Cerebellar cortex (tissue), 1 donor: ENCODE results near the gene SMYD3.
"Not testable (repeated sequence)": the region's sequence is repeated elsewhere in the genome, so short reads cannot be mapped to it uniquely, and the experiment has no call there.

Experiments used
- DNase-seq: peaks from one replicate; pipeline ENCODE4 v3.0.0-alpha.2; 2015; ENCODE audit warnings: low spot score

Gene SMYD3

DNA sequence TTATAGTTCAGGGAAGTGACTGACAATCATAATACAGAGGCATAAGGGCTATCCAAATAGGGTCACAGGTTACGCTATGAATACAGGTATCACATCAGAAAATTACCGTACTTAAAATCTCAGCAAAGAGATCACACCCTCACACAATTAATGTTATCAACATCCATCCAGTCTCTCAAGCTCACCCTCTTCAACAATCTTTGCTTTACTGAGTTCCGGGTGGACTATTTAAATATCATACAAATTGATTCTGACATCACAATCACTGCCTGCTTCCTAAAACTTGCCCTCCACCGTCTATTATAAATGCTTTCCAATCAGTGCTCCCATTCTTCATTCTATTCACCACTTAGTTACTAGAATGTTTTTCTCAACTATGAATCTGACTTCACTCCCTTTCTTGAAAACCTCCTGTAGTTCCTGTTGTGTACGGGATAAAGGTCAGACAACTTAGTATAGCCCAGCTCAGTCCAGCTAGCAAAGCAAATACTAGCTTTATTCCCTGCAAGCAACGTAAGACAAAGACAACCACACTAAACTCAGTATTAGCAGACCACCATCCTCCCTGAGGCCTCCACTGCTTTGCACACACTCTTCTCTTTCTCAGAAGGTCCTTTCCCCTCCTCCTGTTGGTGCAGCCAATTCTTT lies 398.7 kb downstream of the SMYD3 start:
- DNase-seq, result no peak

DNA sequence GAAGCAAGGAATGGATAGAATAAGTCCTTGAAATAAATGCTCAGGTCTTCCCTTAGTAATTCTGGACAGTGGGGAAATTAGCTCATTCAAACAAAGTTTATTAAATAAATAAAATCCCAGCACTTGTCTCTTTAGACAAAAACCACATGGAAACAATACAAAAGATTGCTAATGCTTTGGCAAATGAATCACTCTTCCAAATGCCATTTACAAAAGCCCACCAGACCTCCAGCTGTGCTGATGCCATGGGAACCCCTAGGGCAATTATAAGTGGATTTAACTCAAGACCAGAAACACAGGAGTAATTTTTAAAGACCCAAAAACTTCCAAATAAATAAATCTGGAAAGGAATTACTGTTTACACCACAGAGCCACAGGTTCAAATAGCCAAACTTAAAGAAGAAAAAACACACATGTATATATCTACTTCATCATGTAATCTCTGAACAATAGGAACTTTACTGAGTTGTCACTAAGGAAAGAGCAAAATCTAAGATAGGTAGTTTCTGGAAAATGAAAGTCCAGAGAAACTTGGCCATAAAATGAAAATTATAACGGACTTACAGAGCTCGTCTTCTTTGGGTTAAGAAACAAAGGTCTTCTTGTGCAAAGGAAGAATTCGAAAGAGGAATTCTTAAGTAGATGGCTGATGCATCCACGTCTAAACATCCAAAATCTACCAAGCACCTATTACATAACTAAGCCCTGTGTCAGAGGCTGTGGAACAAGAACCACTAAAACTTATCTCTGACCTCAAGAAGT lies 399.4 kb downstream of the SMYD3 start:
- DNase-seq, result no peak

DNA sequence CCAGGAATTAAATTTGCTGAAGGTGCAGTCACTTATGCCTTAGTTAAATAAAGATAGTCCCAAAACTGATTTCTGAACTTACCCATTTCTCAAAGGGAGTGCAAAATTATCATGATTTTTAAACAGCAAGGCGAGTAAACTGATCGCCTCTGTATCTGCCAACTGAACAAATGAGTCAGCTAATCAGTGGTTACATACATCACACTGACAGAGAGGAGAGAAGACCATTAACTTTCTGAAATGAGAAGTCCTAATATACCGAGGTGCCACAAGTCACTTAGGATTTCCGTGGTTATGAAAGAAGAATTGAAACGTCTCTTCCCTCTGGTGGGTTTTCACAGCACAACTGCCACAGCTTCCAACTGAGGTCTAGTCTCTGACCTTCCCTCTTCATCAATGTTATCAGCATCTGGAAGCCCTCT lies 400.7 kb downstream of the SMYD3 start:
- no peak for DNase-seq

DNA sequence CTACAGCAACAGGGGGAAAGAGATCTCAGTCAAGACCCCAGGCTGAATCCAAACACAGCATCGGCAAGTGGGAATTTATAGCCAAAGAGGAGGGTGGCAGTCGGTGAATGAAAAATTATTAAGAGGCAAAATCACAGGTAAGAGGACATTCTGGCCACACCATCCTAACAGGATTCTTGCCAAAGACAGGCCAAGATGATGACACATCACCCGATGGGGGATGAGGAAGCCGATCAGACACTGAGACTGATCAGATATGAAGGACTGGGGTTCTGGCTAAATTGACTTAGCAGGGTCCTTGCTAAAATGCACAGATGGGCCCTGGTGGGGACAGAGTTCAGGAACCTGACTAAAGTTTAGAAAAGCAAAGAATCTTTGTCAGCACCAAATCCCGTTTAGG lies 402.2 kb downstream of the SMYD3 start:
- no peak for DNase-seq

DNA sequence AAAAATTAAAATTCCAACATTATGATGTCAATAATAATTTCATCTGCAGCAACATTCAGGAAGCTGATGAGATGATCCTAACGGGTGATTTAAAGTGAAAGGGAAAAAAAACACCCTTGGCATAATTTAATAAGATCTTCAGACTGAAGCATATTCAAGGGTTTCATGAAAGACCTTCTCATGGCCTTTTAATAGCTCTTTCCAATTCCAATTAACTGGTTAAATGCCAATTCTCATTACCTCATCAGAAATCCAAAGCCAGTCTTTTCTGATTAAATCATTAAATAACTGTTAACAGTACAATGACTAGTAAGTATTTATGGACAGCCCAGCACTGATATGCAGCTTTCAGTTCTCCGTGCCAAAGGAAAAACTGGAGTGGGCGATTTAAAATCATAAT lies 407.5 kb downstream of the SMYD3 start:
- no peak for DNase-seq

DNA sequence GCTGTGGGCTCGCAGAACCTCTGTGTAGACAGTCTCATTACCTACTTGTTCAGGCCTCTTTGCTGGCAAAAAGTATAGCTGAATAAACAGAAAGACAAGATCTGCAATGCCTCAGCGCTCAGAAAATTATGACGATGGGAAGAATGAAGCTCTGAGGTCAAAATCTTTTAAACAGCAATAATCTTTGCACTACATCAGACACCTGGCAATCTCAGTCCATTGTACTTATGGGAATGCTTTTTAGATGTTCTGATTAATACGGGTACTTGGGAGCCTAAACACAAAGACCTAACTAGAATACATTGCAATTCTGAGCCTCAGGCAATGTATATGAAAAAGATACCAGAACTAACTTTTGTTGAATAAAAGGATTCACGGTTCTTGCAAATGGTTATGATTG lies 410.7 kb downstream of the SMYD3 start:
- no peak for DNase-seq

DNA sequence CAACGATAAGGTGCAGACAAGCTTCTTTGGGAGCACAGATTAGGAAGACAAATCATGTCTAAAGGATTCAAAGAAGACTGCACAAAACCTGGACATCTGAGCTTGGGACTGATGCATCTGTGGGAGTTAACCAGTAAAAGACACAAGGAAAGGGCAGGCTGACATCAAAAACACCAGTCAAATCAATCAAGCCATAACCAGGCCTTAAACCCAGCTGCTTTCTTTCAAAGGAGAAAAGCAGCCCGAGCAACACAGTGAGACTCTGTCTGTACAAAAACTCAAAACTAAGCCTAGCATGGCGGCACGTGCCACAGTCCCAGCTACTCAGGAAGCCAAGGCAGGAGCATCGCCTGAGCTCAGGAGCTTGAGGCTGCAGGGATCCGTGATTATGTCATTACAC lies 411.6 kb downstream of the SMYD3 start:
- no peak for DNase-seq

DNA sequence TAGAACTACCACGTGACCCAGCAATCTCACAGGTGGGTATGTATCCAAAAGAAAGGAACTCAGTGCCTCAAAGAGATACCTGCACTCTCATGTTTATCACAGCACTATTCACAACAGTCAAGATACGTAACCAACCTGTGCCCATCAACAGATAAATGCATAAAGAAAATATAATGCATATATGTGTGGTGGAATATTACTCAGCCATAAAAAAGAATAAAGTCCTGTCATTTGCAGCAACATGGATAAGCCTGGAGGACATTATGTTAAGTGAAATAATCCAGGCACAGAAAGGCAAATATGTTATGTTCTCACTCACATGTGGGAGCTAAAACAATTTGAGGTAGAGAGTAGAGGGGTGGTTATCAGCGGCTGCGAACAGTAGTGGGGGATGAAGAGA lies 413.8 kb downstream of the SMYD3 start:
- no peak for DNase-seq

DNA sequence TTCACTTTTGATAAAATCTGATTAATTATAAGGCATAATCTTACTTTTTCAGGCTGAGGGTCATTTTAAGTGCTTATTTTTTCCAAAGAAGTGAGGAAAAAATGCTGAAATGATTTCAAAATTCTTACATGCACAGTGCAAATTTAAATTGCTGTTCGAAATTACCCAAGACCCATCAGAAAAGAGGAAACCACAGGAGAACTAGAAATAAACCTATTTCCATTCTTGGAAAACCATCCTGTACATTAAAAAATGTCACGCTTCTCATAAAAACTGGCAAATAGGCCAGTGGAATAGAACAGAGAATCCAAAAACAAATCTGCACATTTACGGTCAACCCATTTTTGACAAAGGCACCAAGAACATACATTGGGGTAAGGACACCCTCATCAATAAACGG lies 414.9 kb downstream of the SMYD3 start:
- no peak for DNase-seq

DNA sequence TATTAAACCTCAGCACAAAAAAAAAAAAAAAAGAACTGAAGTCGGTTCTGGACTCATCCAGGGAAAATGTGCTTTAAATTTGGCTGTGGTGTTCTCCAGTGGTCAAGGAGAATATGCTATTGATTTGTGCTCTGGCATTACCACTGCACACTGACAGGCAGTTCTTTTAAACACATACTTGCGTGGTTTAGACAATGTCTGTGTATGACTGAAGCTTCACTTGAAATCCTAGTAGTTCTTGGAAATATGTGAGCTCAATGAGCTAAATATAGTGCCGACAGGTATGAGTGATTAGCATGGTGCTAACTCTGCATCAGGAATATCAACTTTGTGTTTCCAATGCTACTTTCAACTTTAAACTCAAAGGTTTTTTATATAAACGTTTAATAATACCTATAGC lies 415.6 kb downstream of the SMYD3 start:
- no peak for DNase-seq

DNA sequence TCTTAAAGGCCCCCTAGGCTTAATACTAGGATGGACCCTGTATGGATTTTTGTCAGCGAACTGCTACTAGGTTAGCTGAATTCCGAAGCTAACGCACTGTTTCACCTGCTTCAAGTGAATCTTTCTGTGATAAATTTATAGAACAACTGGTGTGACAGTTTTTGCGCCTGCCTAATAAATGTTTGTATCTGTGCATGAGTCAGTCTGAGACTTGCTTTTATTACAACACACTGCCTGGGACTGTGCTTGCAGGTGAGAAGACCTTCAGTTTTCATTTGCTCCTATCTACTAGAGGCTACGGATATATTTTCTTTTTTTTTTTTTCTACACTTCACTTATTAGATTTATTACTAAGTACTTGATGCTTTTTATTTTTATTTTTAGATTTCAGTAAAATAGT lies 420.9 kb downstream of the SMYD3 start:
- DNase-seq, result no peak

DNA sequence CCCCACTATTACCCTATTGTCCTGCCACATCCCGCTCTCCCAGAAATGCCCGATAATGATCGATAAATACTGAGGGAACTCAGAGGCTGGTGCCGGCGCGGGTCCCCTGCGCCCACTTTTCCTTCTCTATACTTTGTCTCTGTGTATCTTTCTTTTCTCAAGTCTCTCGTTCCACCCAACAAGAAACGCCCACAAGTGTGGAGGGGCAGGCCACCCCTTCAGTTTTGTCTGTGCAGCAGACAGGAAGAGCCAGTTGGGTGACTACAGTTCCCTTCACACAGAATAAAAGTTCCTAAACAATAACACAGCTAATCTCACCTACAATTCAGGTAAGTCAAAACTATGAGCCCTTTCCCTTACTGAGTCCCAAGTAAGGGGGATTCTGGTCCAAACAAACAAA lies 423.7 kb downstream of the SMYD3 start:
- no peak for DNase-seq

DNA sequence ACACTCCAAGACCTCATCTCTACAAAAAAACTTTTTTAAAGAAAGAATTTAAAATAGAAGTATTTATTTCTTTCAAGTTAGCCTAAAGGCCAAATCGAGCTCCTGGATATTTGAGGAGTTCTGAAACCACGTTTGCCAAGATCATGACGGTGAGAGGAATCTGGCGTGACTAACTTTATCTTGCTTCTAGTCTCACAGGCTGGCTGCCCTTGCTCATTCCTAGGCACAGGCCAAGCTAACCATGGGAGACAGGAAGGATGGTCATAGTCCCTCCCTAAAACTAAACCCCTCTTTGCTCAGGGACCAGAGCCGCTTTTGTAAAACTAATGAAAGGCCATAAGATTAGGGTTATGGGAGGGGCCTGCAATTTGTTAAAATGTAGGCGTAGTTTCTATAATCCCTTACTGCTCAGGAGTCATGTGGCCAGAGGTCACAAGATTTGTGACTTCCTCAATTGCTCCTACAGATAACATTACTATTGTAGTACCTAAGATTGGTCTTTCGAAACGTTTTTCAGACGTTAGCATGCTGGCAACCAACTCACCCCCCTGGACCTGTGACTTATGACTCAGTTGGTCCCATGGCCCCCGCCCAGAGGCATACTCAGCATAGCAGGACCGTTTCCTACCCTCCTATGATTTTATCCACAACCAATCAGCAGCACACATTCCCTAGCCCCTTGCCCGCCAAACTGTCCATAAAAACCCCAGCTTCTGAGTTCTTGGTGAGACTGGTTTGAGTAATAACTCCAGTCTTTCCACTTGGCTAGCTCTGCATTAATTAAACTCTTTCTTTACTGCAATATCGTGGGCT lies 425.0 kb downstream of the SMYD3 start:
- DNase-seq, result no peak

DNA sequence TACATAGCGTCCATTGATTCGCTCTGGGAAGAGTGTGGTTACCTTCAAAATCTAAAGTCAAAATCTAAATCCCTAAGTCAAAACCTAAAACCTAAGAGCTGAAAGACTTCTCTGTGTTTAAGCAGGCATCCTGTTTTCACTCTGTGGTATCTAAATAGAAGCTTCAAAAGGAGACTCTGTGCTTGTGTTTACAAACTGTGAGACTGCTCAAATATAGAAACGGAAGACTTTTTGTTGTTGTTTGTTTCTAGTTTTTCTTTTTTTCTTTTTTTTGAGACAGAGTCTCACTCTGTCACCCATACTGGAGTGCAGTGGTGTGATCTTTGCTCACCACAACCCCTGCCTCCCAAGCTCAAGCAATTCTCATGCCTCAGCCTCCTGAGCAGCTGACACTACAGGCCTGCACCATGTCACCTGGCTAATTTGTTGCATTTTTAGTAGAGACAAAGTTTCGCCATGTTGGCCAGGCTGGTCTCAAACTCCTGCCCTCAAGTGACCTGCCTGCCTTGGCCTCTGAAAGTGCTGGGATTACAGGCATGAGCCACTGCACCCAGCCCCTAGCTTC lies 425.9 kb downstream of the SMYD3 start:
- no peak for DNase-seq

DNA sequence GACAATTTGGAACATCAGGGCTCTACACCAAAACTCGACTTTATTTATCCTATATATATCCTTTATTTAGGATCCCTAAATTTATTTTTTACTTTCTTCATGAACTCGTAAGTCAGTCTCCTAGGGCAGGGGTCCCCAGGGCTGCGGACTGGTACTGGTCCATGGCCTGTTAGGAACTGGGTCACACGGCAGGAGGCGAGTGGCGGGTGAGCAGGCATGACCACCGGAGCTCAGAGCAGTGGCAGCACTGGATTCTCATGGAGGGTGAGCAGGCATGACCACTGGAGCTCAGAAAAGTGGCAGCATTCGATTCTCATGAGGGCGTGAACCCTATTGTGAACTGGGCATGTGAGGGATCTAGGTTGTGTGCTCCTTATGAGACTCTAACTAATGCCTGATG lies 427.0 kb downstream of the SMYD3 start:
- DNase-seq, result no peak

DNA sequence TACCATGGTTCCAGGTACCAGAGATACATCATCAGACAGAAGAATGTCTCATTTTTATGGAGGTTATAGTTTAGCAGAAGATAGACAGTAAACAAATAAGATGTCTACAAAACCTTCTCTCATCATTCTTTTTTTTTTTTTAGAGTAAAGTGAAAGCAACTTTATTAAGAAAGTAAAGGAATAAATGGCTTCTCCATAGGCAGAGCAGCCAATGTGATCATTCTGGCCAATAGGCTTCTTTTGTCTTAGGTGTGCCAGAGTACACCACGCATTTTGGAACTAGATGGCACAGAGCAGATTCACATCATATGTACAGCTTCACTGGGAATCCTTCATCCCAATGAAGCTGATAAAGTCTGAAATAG lies 428.2 kb downstream of the SMYD3 start:
- no peak for DNase-seq

DNA sequence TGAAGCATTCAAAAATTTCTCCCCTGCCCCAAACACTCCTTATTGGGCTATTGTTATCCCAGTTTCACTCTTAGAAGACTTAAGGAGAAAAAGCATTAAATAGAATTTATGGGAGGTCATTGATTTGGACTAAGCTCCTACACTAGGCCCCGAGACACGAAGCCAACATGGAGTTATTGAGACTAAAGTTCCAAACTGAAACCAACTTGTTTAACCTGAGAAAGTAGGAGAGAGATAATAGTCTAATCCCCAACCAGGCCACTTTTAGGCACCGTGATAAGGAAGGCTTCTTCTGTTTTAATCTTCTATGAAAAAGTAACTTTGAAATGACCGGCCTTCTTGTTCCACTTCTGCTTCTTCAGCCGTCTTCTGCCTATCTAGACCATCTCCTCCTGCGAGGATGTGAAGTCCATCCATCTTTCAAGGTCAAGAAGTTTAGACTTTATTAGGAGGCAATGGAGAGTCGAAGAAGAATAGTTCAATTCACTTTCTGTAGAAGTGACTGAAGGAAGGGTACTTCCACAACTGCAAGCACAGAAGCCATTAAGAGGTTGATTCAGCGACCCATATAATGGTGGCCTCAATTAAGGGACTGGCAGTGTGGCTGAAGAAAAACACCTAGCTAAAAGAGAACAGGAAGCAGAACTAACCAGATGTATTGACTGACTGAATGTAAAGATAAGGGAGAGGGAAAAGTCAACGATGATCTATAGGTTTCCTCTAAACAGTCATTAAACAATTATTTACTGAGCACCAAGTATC lies 428.8 kb downstream of the SMYD3 start:
- no peak for DNase-seq

DNA sequence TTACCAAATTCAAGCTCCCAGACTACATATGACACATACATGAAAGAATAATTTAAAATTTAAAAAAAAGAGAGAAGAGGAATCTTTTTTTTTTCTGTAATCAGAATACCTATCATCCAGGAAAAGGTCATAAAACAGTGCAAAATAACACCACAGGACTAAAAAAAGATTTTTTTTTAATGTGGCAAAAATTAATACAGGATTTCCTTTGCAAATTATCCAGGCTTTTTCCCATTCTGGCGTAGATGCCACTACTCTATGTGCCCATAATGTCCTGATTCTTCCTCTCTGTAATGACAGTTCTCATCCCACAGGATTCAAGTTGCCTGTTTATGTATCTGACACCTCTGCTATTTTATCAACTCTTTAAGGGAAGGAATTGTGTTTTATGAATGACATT lies 429.6 kb downstream of the SMYD3 start:
- no peak for DNase-seq

DNA sequence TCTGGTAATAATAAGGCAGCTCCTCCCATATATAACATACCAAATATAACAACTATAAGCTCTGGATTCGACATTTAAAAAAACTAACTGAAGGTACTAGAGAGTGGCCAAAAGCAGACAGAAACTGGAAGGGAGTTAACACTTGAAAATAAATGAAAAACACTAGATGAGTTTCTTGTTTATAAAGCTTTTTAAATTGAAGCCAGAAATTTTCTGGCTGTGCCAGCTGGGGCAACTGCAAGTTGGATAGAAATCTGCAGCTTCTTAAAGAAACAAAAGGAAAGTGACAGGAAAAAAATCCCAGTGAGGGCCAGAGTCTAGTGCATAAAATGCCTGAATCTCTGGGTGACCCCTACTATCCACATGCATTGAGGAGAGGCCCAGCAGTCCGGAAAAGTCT lies 432.7 kb downstream of the SMYD3 start:
- no peak for DNase-seq

DNA sequence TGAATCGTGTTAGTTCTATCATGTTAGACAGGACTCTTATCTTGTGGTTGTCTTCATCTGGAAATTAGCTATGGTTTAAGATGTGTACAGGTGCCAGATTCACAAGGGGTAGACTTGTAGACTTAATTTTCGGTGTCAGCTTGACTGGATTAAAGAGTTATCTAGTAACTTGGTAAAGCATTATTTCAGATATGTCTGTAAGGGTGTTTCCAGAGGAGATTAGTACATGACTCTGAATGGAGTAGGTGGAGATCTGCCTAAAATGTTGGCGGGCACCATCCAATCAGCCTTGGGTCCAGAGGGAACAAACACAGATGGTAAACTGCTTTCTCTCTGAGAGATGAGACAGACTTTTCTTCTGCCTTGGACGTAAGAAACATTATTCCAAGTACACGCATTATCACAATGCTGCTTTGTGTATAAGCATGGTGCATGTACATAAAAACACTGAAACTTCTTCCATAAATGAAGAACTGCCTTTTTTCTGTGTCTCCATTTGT lies 434.6 kb downstream of the SMYD3 start:
- DNase-seq, result peak; percentile 81

DNA sequence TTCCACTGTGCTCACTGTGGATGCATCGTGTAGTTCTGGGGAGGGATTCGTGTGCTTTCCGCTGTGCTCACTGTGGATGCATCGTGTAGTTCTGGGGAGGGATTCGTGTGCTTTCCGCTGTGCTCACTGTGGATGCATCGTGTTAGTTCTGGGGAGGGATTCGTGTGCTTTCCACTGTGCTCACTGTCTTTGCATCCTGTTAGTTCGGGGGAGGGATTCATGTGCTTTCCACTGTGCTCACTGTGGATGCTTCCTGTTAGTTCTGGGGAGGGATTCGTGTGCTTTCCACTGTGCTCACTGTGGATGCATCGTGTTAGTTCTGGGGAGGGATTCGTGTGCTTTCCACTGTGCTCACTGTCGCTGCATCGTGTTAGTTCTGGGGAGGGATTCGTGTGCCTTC lies 435.1 kb downstream of the SMYD3 start:
- DNase-seq, result not testable (repeated sequence)

DNA sequence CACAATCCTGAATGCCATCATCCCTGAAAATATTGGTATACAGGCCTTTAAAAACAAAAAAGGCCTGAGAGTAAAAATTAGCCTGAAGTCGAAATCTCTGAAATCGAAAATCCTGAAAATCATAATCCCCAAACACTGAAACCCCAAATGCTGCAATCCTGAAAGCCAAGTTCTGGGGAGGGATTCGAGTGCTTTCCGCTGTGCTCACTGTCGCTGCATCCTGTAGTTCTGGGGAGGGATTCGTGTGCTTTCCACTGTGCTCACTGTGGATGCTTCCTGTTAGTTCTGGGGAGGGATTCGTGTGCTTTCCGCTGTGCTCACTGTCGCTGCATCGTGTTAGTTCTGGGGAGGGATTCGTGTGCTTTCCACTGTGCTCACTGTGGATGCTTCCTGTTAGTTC lies 435.5 kb downstream of the SMYD3 start:
- peak; percentile 58 for DNase-seq
